ENCODE results near the gene DUSP15.

Gene DUSP15

DNA sequence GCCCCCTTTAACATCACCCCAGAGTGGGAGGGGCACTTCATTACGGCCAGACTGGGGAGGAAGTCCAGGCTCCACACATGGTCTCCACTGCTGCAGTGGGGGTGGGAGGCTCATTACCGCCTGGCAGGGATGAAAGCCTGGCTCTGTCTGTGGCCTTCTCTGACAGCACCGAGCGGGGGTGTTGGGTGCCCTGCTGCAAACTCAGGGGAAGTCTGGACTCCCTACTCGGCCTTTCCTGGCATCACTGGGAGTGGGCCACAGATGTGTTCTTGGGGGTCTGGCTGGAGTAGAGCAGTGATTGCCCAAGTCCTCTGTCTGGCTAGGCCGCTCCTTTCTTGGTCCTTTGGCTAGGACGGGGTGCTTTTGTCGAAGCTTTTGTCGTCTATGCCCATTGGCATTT, 27.2 kb upstream of the DUSP15 start:
- H3K27ac ChIP-seq (ENCODE audit: low read depth, low read length, poor library complexity, severe bottlenecking): no peak overlapping the region
- H3K4me1 ChIP-seq (ENCODE audit: insufficient read depth, low read length, severe bottlenecking): no peaks in the 10 kb centered on the region
- H2AFZ ChIP-seq (ENCODE audit: low read length): no peak overlapping the region
- H3F3A ChIP-seq (ENCODE audit: insufficient read depth, low read length): no peaks in the 10 kb centered on the region
- H3K36me3 ChIP-seq (ENCODE audit: insufficient read depth, low read length): no peaks in the 10 kb centered on the region
- no peaks in the 10 kb centered on the region for H3K9me2 ChIP-seq (ENCODE audit: low read depth, low read length)
- H3K4me3 ChIP-seq (ENCODE audit: low read depth, low read length, poor library complexity, severe bottlenecking): no peak overlapping the region
- no peak overlapping the region for H3K4me2 ChIP-seq (ENCODE audit: low read length)
- no peak overlapping the region for H3K9ac ChIP-seq (ENCODE audit: low read length)
- TF ChIP-seq CTCF (IDR thresholded peaks at IDR 0.05; ENCODE audit: low read length) (no peak), EZH2 (IDR thresholded peaks at IDR 0.05; ENCODE audit: borderline replicate concordance, low read length) (no peak)
- H3K79me2 ChIP-seq (ENCODE audit: insufficient read depth, low read length): no peaks in the 10 kb centered on the region
- H4K20me1 ChIP-seq (ENCODE audit: insufficient read depth, low read length): no peaks in the 10 kb centered on the region
- peaks cover 20% of the 10 kb centered on the region for H3K27me3 ChIP-seq (ENCODE audit: insufficient read depth, low read length)
- H3K9me3 ChIP-seq (ENCODE audit: low read length): no peaks in the 10 kb centered on the region

- H3K27me3 ChIP-seq (ENCODE audit: insufficient read depth, low read length): peaks cover 20% of the 10 kb centered on the region
- no peaks in the 10 kb centered on the region for H4K20me1 ChIP-seq (ENCODE audit: insufficient read depth, low read length)
- H3K79me2 ChIP-seq (ENCODE audit: insufficient read depth, low read length): no peaks in the 10 kb centered on the region
- H3K4me3 ChIP-seq (ENCODE audit: low read depth, low read length, poor library complexity, severe bottlenecking): no peak overlapping the region
- H3K27ac ChIP-seq (ENCODE audit: low read depth, low read length, poor library complexity, severe bottlenecking): no peak overlapping the region
- no peaks in the 10 kb centered on the region for H3F3A ChIP-seq (ENCODE audit: insufficient read depth, low read length)
- no peak overlapping the region for H2AFZ ChIP-seq (ENCODE audit: low read length)
- H3K9me2 ChIP-seq (ENCODE audit: low read depth, low read length): no peaks in the 10 kb centered on the region
- H3K9me3 ChIP-seq (ENCODE audit: low read length): no peaks in the 10 kb centered on the region
- TF ChIP-seq EZH2 (IDR thresholded peaks at IDR 0.05; ENCODE audit: borderline replicate concordance, low read length) (no peak), CTCF (IDR thresholded peaks at IDR 0.05; ENCODE audit: low read length) (no peak)
- H3K4me2 ChIP-seq (ENCODE audit: low read length): no peak overlapping the region
- H3K36me3 ChIP-seq (ENCODE audit: insufficient read depth, low read length): no peaks in the 10 kb centered on the region
- H3K4me1 ChIP-seq (ENCODE audit: insufficient read depth, low read length, severe bottlenecking): no peaks in the 10 kb centered on the region
- H3K9ac ChIP-seq (ENCODE audit: low read length): no peak overlapping the region
Measured at GRCh38 chr20:31896049-31896448, 25.7 kb upstream of the DUSP15 start.

- H3K79me2 ChIP-seq (ENCODE audit: insufficient read depth, low read length): no peaks in the 10 kb centered on the region
- H3K4me3 ChIP-seq (ENCODE audit: low read depth, low read length, poor library complexity, severe bottlenecking): no peak overlapping the region
- TF ChIP-seq CTCF (IDR thresholded peaks at IDR 0.05; ENCODE audit: low read length) (no peak), EZH2 (IDR thresholded peaks at IDR 0.05; ENCODE audit: borderline replicate concordance, low read length) (no peak)
- no peaks in the 10 kb centered on the region for H3K9me2 ChIP-seq (ENCODE audit: low read depth, low read length)
- H3K4me1 ChIP-seq (ENCODE audit: insufficient read depth, low read length, severe bottlenecking): no peaks in the 10 kb centered on the region
- no peak overlapping the region for H3K4me2 ChIP-seq (ENCODE audit: low read length)
- peaks cover 15% of the 10 kb centered on the region for H3K27me3 ChIP-seq (ENCODE audit: insufficient read depth, low read length)
- no peak overlapping the region for H3K27ac ChIP-seq (ENCODE audit: low read depth, low read length, poor library complexity, severe bottlenecking)
- no peak overlapping the region for H2AFZ ChIP-seq (ENCODE audit: low read length)
- no peaks in the 10 kb centered on the region for H4K20me1 ChIP-seq (ENCODE audit: insufficient read depth, low read length)
- H3K36me3 ChIP-seq (ENCODE audit: insufficient read depth, low read length): no peaks in the 10 kb centered on the region
- no peaks in the 10 kb centered on the region for H3F3A ChIP-seq (ENCODE audit: insufficient read depth, low read length)
- no peaks in the 10 kb centered on the region for H3K9me3 ChIP-seq (ENCODE audit: low read length)
- no peak overlapping the region for H3K9ac ChIP-seq (ENCODE audit: low read length)
Measured at GRCh38 chr20:31894980-31895675, 24.8 kb upstream of the DUSP15 start.
